ENCODE measurements around the gene ZNF213.
A peak's percentile ranks its signal among the peaks of the same experiment; 100 is the strongest.

ZNF213 gene

DNA sequence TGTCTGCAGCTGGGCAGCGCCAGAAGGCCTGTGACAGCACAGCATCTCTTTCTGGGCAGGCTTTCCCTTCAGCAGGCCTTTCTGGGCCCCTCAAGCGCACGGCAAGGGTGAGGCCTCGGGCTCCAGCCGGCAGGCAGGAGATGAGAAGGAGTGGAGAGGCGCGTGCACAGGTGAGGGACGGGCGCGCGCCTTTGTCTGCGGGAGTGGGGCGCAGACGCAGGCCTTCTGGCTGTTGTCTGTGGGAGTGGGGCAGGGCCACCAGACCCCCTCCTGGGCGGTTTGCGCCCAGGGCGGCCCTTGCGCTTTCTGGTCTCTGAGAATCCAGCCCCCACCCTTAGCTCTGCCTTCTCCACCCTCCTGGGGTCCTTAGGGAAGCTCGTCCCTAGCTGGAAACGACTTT lies 16.0 kb upstream of the ZNF213 start:
- DNase-seq: no peak
- 96% methylated on average over 20 of the region's 20 CpGs for WGBS
- H3K27ac ChIP-seq (ENCODE audit: low read length, poor library complexity, severe bottlenecking): no peak overlapping the region
- no peak overlapping the region for H3K23ac ChIP-seq (ENCODE audit: low read length in 2 of 2)
- no peaks in the 10 kb centered on the region for H3K9me3 ChIP-seq (ENCODE audit: control insufficient read depth, low read length)
- H3K27me3 ChIP-seq (ENCODE audit: control insufficient read depth in 1 of 2, insufficient read depth in 1 of 2, low read length in 2 of 2): no peaks in the 10 kb centered on the region
- no peak overlapping the region for H2AK5ac ChIP-seq (ENCODE audit: low read length, severe bottlenecking)
- H2BK15ac ChIP-seq (ENCODE audit: low read depth, poor library complexity, severe bottlenecking): no peak overlapping the region
- no peak overlapping the region for H4K8ac ChIP-seq (ENCODE audit: low read length)
- peaks cover 13% of the 10 kb centered on the region for H3K4me1 ChIP-seq (ENCODE audit: control insufficient read depth, insufficient read depth, low read depth, low read length)
- no peak overlapping the region for H3K18ac ChIP-seq (ENCODE audit: low read depth in 1 of 2, low read length in 2 of 2)
- no peak overlapping the region for H2BK120ac ChIP-seq (ENCODE audit: low read depth, low read length)
- H3K9ac ChIP-seq (ENCODE audit: low read length): no peak overlapping the region
- no peak overlapping the region for H3K4me2 ChIP-seq (ENCODE audit: low read length, poor library complexity, severe bottlenecking)
- H2BK5ac ChIP-seq (ENCODE audit: low read depth, low read length, poor library complexity, severe bottlenecking): no peak overlapping the region
- H2AFZ ChIP-seq (ENCODE audit: low read depth, low read length): no peak overlapping the region
- H4K91ac ChIP-seq (ENCODE audit: low read length): no peak overlapping the region
- no peak overlapping the region for H3K14ac ChIP-seq (ENCODE audit: low read length in 2 of 2)
- H3K4ac ChIP-seq (ENCODE audit: low read depth in 1 of 2, low read length in 2 of 2): no peak overlapping the region
- H2BK12ac ChIP-seq (ENCODE audit: low read length in 2 of 2): no peak overlapping the region
- peaks cover 48% of the 10 kb centered on the region for H3K79me1 ChIP-seq (replicated peaks; ENCODE audit: low read length, poor library complexity, severe bottlenecking)
- H3K36me3 ChIP-seq (ENCODE audit: control insufficient read depth in 1 of 2, insufficient read depth in 2 of 2, low read depth in 1 of 2, low read length in 2 of 2): peaks cover 48 to 63% of the 10 kb centered on the region in 2 experiments
- no peak overlapping the region for H3K4me3 ChIP-seq (ENCODE audit: insufficient read depth in 1 of 2, low read depth in 1 of 2, low read length in 2 of 2)

- Histone ChIP-seq H4K8ac (ENCODE audit: low read length) (no peak overlapping the region), H2BK5ac (ENCODE audit: low read depth, low read length, poor library complexity, severe bottlenecking) (no peak overlapping the region), H3K9ac (ENCODE audit: low read length) (no peak overlapping the region), H2AK5ac (ENCODE audit: low read length, severe bottlenecking) (no peak overlapping the region), H3K23ac (ENCODE audit: low read length in 2 of 2) (no peak overlapping the region), H2BK15ac (ENCODE audit: low read depth, poor library complexity, severe bottlenecking) (no peak overlapping the region), H3K14ac (ENCODE audit: low read length in 2 of 2) (no peak overlapping the region), H3K4me2 (ENCODE audit: low read length, poor library complexity, severe bottlenecking) (no peak overlapping the region), H2BK12ac (ENCODE audit: low read length in 2 of 2) (no peak overlapping the region), H2AFZ (ENCODE audit: low read depth, low read length) (no peak overlapping the region), H3K79me1 (replicated peaks; ENCODE audit: low read length, poor library complexity, severe bottlenecking) (peaks cover 44% of the 10 kb centered on the region), H3K27me3 (ENCODE audit: control insufficient read depth in 1 of 2, insufficient read depth in 1 of 2, low read length in 2 of 2) (no peaks in the 10 kb centered on the region), H3K27ac (ENCODE audit: low read length, poor library complexity, severe bottlenecking) (no peak overlapping the region), H3K18ac (ENCODE audit: low read depth in 1 of 2, low read length in 2 of 2) (no peak overlapping the region), H3K9me3 (ENCODE audit: control insufficient read depth, low read length) (no peaks in the 10 kb centered on the region), H2BK120ac (ENCODE audit: low read depth, low read length) (no peak overlapping the region), H3K36me3 (ENCODE audit: control insufficient read depth in 1 of 2, insufficient read depth in 2 of 2, low read depth in 1 of 2, low read length in 2 of 2) (peaks cover 48 to 63% of the 10 kb centered on the region in 2 experiments), H3K4ac (ENCODE audit: low read depth in 1 of 2, low read length in 2 of 2) (no peak overlapping the region), H4K91ac (ENCODE audit: low read length) (peak overlapping the region; percentile 35), H3K4me1 (ENCODE audit: control insufficient read depth, insufficient read depth, low read depth, low read length) (peaks cover 10% of the 10 kb centered on the region), H3K4me3 (ENCODE audit: insufficient read depth in 1 of 2, low read depth in 1 of 2, low read length in 2 of 2) (no peak overlapping the region)
- WGBS: 95% methylated on average over 32 of the region's 33 CpGs
- DNase-seq: no peak
These were observed 15.5 kb upstream of the ZNF213 start for GRCh38 chr16:3119286-3119685.

GRCh38 chr16:3119701-3120408 lies 15.0 kb upstream of the ZNF213 start:
- Histone ChIP-seq H3K23ac (ENCODE audit: low read length in 2 of 2) (no peak overlapping the region), H3K14ac (ENCODE audit: low read length in 2 of 2) (no peak overlapping the region), H3K9ac (ENCODE audit: low read length) (no peak overlapping the region), H3K18ac (ENCODE audit: low read depth in 1 of 2, low read length in 2 of 2) (no peak overlapping the region), H2AK5ac (ENCODE audit: low read length, severe bottlenecking) (no peak overlapping the region), H3K27me3 (ENCODE audit: control insufficient read depth in 1 of 2, insufficient read depth in 1 of 2, low read length in 2 of 2) (no peaks in the 10 kb centered on the region), H3K9me3 (ENCODE audit: control insufficient read depth, low read length) (no peaks in the 10 kb centered on the region), H3K79me1 (replicated peaks; ENCODE audit: low read length, poor library complexity, severe bottlenecking) (peaks cover 39% of the 10 kb centered on the region), H3K4me2 (ENCODE audit: low read length, poor library complexity, severe bottlenecking) (no peak overlapping the region), H2BK5ac (ENCODE audit: low read depth, low read length, poor library complexity, severe bottlenecking) (no peak overlapping the region), H4K8ac (ENCODE audit: low read length) (no peak overlapping the region), H2AFZ (ENCODE audit: low read depth, low read length) (no peak overlapping the region), H3K4ac (ENCODE audit: low read depth in 1 of 2, low read length in 2 of 2) (no peak overlapping the region), H2BK12ac (ENCODE audit: low read length in 2 of 2) (no peak overlapping the region), H3K4me1 (ENCODE audit: control insufficient read depth, insufficient read depth, low read depth, low read length) (peaks cover 8% of the 10 kb centered on the region), H3K4me3 (ENCODE audit: insufficient read depth in 1 of 2, low read depth in 1 of 2, low read length in 2 of 2) (no peak overlapping the region), H3K27ac (ENCODE audit: low read length, poor library complexity, severe bottlenecking) (no peak overlapping the region), H3K36me3 (ENCODE audit: control insufficient read depth in 1 of 2, insufficient read depth in 2 of 2, low read depth in 1 of 2, low read length in 2 of 2) (peaks cover 47 to 63% of the 10 kb centered on the region in 2 experiments), H2BK15ac (ENCODE audit: low read depth, poor library complexity, severe bottlenecking) (no peak overlapping the region), H4K91ac (ENCODE audit: low read length) (no peak overlapping the region), H2BK120ac (ENCODE audit: low read depth, low read length) (no peak overlapping the region)
- WGBS: 96% methylated on average over 57 of the region's 57 CpGs
- no peak for DNase-seq

DNA sequence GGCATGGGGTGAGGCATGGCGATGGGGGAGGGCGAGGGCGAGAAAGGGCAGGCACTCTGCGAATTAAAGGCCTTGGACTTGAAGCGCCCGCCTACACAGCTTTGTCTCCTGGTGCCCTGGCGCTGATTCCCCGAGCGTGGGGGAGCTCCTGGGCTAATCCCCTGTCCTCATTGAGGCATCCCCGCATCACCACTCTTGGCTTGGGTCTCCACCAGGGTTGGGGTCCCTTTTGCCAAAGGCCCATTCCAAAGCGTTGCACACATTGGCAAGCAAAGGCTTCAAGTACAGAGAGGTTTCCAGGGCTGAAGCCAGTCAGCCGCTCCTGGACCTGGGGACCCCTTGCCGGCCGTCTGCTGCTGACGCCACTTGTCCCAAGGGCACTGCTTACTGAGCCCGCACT lies 14.4 kb upstream of the ZNF213 start:
- Histone ChIP-seq H3K4me2 (ENCODE audit: low read length, poor library complexity, severe bottlenecking) (no peak overlapping the region), H2AK5ac (ENCODE audit: low read length, severe bottlenecking) (no peak overlapping the region), H3K79me1 (replicated peaks; ENCODE audit: low read length, poor library complexity, severe bottlenecking) (peaks cover 33% of the 10 kb centered on the region), H4K91ac (ENCODE audit: low read length) (no peak overlapping the region), H3K23ac (ENCODE audit: low read length in 2 of 2) (no peak overlapping the region), H3K14ac (ENCODE audit: low read length in 2 of 2) (no peak overlapping the region), H4K8ac (ENCODE audit: low read length) (no peak overlapping the region), H3K36me3 (ENCODE audit: control insufficient read depth in 1 of 2, insufficient read depth in 2 of 2, low read depth in 1 of 2, low read length in 2 of 2) (peaks cover 42 to 58% of the 10 kb centered on the region in 2 experiments), H2BK120ac (ENCODE audit: low read depth, low read length) (no peak overlapping the region), H3K4ac (ENCODE audit: low read depth in 1 of 2, low read length in 2 of 2) (no peak overlapping the region), H3K9me3 (ENCODE audit: control insufficient read depth, low read length) (no peaks in the 10 kb centered on the region), H3K4me3 (ENCODE audit: insufficient read depth in 1 of 2, low read depth in 1 of 2, low read length in 2 of 2) (no peak overlapping the region), H3K27ac (ENCODE audit: low read length, poor library complexity, severe bottlenecking) (no peak overlapping the region), H3K9ac (ENCODE audit: low read length) (no peak overlapping the region), H2BK12ac (ENCODE audit: low read length in 2 of 2) (no peak overlapping the region), H2BK15ac (ENCODE audit: low read depth, poor library complexity, severe bottlenecking) (no peak overlapping the region), H2AFZ (ENCODE audit: low read depth, low read length) (no peak overlapping the region), H2BK5ac (ENCODE audit: low read depth, low read length, poor library complexity, severe bottlenecking) (no peak overlapping the region), H3K27me3 (ENCODE audit: control insufficient read depth in 1 of 2, insufficient read depth in 1 of 2, low read length in 2 of 2) (no peaks in the 10 kb centered on the region), H3K4me1 (ENCODE audit: control insufficient read depth, insufficient read depth, low read depth, low read length) (peaks cover 6% of the 10 kb centered on the region), H3K18ac (ENCODE audit: low read depth in 1 of 2, low read length in 2 of 2) (no peak overlapping the region)
- 97% methylated on average over 16 of the region's 16 CpGs for WGBS
- no peak for DNase-seq

Data from mesenchymal stem cell (in vitro differentiated cells and primary cell).